PC-3 (cell line): ENCODE measurements around the gene RAD17.

Experiments used
- CTCF ChIP-seq: fragments of 300-600 bp; sonication (generic); conservative IDR thresholded peaks from 2 replicates; pipeline ENCODE4 v1.5.1; 2017; ENCODE audit warnings: antibody characterized with exemption, low read depth, mild to moderate bottlenecking, low read length
- EZH2 ChIP-seq: fragments of 300-600 bp; sonication (generic); IDR thresholded peaks from one replicate; pipeline ENCODE4 v1.6.1; 2017; ENCODE audit warnings: antibody characterized with exemption, mild to moderate bottlenecking, low read length; ENCODE audit not compliant: unreplicated experiment
- EZH2phosphoT487 ChIP-seq: fragments of 300-600 bp; sonication (generic); IDR thresholded peaks from 2 replicates; pipeline ENCODE4 v1.6.1; 2018; ENCODE audit warnings: mild to moderate bottlenecking, antibody characterized with exemption, low read length, borderline replicate concordance

DNA sequence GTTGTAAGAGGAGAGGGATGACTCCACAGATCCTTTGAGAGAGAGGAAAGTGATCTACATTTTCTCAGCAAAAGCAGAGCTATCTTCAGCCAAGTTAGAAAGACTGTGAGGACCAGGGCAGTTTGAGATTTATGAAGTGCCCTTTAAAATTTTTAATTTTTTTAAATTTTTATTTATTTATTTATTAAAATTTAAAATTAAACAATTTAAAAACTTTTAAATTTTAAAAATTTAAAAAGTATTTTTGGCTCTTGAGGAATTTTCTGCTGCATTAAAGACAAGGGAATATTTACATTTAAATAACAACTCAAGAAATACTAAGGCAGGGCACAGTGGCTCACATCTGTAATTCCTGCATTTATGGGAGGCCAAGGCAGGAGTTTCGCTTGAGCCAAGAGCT is 92.6 kb downstream of the RAD17 start:
- no peak for TF ChIP-seq CTCF
- no peak for TF ChIP-seq EZH2
- no peak for TF ChIP-seq EZH2phosphoT487
